Activated B cell treated with CpG ODN at 0.5 μM for 24 hours (primary cell): Measurements from ENCODE around the gene HMGB2. TPM values are rescaled to one million over a fixed set of nuclear protein-coding genes. Genes with fewer than 3 reads are reported as not detected.
A peak's percentile ranks its signal among the peaks of the same experiment; 100 is the strongest.

Experiments used
- ATAC-seq: fragments of 200-7000 bp; cut with Tn5 transposase; one replicate; pipeline ENCODE4 v1.10.0; 2021; ENCODE audit warnings: low read depth, mild to moderate bottlenecking, moderate library complexity
- CTCF ChIA-PET: fragments of 350-600 bp; sonication (Branson Sonifier 250); formaldehyde crosslinking; loops from one replicate; lab custom pipeline; 2021; ENCODE audit warnings: antibody characterized with exemption; lab: Charles Lee
- POLR2A ChIA-PET: fragments of 350-600 bp; sonication (Branson Sonifier 250); formaldehyde crosslinking; loops from one replicate; lab custom pipeline; 2021; ENCODE audit warnings: antibody characterized with exemption; lab: Charles Lee
- DNase-seq: peaks from one replicate; pipeline ENCODE4 v3.0.0; 2022
- H3K27ac Mint-ChIP-seq: one replicate; pipeline ENCODE4 v1.8.0; 2020; ENCODE audit warnings: mixed read lengths
- H3K27me3 Mint-ChIP-seq: one replicate; pipeline ENCODE4 v1.8.0; 2021; ENCODE audit warnings: mixed read lengths
- H3K36me3 Mint-ChIP-seq: one replicate; pipeline ENCODE4 v1.8.0; 2021; ENCODE audit warnings: low read depth, mixed read lengths
- H3K4me1 Mint-ChIP-seq: one replicate; pipeline ENCODE4 v1.8.0; 2021; ENCODE audit warnings: mixed read lengths
- H3K4me3 Mint-ChIP-seq: one replicate; pipeline ENCODE4 v1.8.0; 2020; ENCODE audit warnings: mild to moderate bottlenecking, mixed read lengths
- H3K9me3 Mint-ChIP-seq: one replicate; pipeline ENCODE4 v1.8.0; 2020; ENCODE audit warnings: mixed read lengths
- intact Hi-C: fragments of 100-400 bp; cut with micrococcal nuclease; formaldehyde crosslinking; loops from one replicate; pipeline ENCODE4 v1.15.1; 2024
- total RNA-seq: library from RNA; stranded (reverse); gene quantifications from 2 replicates; pipeline ENCODE4 v1.2.3, GENCODE V29; 2022
- TF ChIP-seq, protein P1 (sequence below): fragments of 200-600 bp; IDR thresholded peaks from one replicate; pipeline ENCODE4 v1.8.0; 2022; ENCODE audit warnings: antibody characterized with exemption, mild to moderate bottlenecking

The HMGB2 gene
- total RNA-seq: 63.2 and 63.9 TPM in 2 replicates

- peak within 1 kb of the TSS; percentile 96 for H3K4me3 Mint-ChIP-seq
- peak; percentile 95 for DNase-seq
- ATAC-seq: peak; percentile 93
- H3K27me3 Mint-ChIP-seq: no peaks in the 10 kb centered on the region
- peaks cover 38% of the 10 kb centered on the region for H3K36me3 Mint-ChIP-seq
- intact Hi-C loops: loop anchor here (1.0 to 5.0 kb wide), 5 partner anchors 36 to 948 kb away; partner anchors contain the start of genes CEP44, FBXO8, GALNT7 and SAP30
- TF ChIP-seq, protein P1, sequence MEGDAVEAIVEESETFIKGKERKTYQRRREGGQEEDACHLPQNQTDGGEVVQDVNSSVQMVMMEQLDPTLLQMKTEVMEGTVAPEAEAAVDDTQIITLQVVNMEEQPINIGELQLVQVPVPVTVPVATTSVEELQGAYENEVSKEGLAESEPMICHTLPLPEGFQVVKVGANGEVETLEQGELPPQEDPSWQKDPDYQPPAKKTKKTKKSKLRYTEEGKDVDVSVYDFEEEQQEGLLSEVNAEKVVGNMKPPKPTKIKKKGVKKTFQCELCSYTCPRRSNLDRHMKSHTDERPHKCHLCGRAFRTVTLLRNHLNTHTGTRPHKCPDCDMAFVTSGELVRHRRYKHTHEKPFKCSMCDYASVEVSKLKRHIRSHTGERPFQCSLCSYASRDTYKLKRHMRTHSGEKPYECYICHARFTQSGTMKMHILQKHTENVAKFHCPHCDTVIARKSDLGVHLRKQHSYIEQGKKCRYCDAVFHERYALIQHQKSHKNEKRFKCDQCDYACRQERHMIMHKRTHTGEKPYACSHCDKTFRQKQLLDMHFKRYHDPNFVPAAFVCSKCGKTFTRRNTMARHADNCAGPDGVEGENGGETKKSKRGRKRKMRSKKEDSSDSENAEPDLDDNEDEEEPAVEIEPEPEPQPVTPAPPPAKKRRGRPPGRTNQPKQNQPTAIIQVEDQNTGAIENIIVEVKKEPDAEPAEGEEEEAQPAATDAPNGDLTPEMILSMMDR: no peak
- ChIA-PET POLR2A (interaction anchor here (0.7 to 6.6 kb wide), 13 partner anchors 10 to 949 kb away, joined by 3 to 270 read pairs (median 10); partner anchors contain the start of genes CEP44, FBXO8, GALNT7 and SAP30), CTCF (interaction anchor here (1.2 to 2.3 kb wide), 2 partner anchors 15 to 320 kb away, joined by 4 to 9 read pairs; no protein-coding TSS in a partner anchor)
- no peaks in the 10 kb centered on the region for H3K9me3 Mint-ChIP-seq
- H3K4me1 Mint-ChIP-seq: peaks cover 25% of the 10 kb centered on the region
- H3K27ac Mint-ChIP-seq: peak within 1 kb of the TSS; percentile 98
Observed at GRCh38 chr4:173334085-173334890, at the start of gene HMGB2. Gene HMGB2 (minus strand): TSS chr4:173334358. CDS start chr4:173333649, 709 bp downstream.

GRCh38 chr4:173382349-173382748 lies 48.2 kb upstream of the HMGB2 start:
- CTCF ChIA-PET: no interaction called here

GRCh38 chr4:173381610-173382009 lies 47.5 kb upstream of the HMGB2 start:
- no peak overlapping the region for H3K4me3 Mint-ChIP-seq
- DNase-seq (no peak), ATAC-seq (no peak)
- no peaks in the 10 kb centered on the region for H3K36me3 Mint-ChIP-seq
- intact Hi-C loops: no loop called here
- CTCF ChIA-PET: no interaction called here
- H3K27ac Mint-ChIP-seq: no peak overlapping the region
- no peaks in the 10 kb centered on the region for H3K4me1 Mint-ChIP-seq
- TF ChIP-seq, protein P1: no peak
- H3K27me3 Mint-ChIP-seq: no peaks in the 10 kb centered on the region
- POLR2A ChIA-PET: no interaction called here
- H3K9me3 Mint-ChIP-seq: no peaks in the 10 kb centered on the region

More at GRCh38 chr4:173382349-173382748, 48.2 kb upstream of the HMGB2 start:
- intact Hi-C loops: no loop called here
- no peak overlapping the region for H3K4me3 Mint-ChIP-seq
- DNase-seq: no peak
- H3K36me3 Mint-ChIP-seq: no peaks in the 10 kb centered on the region
- POLR2A ChIA-PET: no interaction called here
- H3K27ac Mint-ChIP-seq: no peak overlapping the region
- TF ChIP-seq, protein P1: no peak
- no peaks in the 10 kb centered on the region for H3K27me3 Mint-ChIP-seq
- H3K9me3 Mint-ChIP-seq: no peaks in the 10 kb centered on the region
- ATAC-seq: no peak
- no peaks in the 10 kb centered on the region for H3K4me1 Mint-ChIP-seq

GRCh38 chr4:173380987-173381386 lies 46.8 kb upstream of the HMGB2 start:
- no peak for DNase-seq
- H3K9me3 Mint-ChIP-seq: no peaks in the 10 kb centered on the region
- H3K4me3 Mint-ChIP-seq: no peak overlapping the region
- no peaks in the 10 kb centered on the region for H3K27me3 Mint-ChIP-seq
- intact Hi-C loops: no loop called here
- POLR2A ChIA-PET: no interaction called here
- TF ChIP-seq, protein P1: no peak
- H3K4me1 Mint-ChIP-seq: no peaks in the 10 kb centered on the region
- H3K27ac Mint-ChIP-seq: no peak overlapping the region
- no peaks in the 10 kb centered on the region for H3K36me3 Mint-ChIP-seq
- CTCF ChIA-PET: no interaction called here
- no peak for ATAC-seq

DNA sequence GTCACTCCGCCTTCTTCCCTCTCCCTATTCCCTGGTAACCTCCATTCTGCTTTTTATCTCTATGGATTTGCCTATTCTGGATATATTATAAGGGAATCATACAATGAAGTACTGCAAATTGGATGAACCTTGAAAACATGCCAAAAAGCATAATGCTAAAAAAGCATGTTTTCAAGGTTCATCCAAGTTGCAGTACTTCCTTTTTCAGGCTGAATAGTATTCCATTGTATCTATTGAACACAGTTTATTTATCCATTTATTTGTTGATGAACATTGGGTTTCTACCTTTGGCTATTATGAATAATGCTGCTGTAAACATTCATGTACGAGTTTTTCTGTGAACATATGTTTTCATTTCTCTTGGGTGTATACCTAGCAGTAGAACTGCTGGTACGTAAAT lies 45.8 kb upstream of the HMGB2 start:
- H3K27me3 Mint-ChIP-seq: no peaks in the 10 kb centered on the region
- CTCF ChIA-PET: no interaction called here
- POLR2A ChIA-PET: no interaction called here
- H3K4me1 Mint-ChIP-seq: no peaks in the 10 kb centered on the region
- no peaks in the 10 kb centered on the region for H3K9me3 Mint-ChIP-seq
- TF ChIP-seq, protein P1: no peak
- DNase-seq (no peak), ATAC-seq (no peak)
- no peak overlapping the region for H3K4me3 Mint-ChIP-seq
- no peak overlapping the region for H3K27ac Mint-ChIP-seq
- intact Hi-C loops: no loop called here
- no peaks in the 10 kb centered on the region for H3K36me3 Mint-ChIP-seq
